Sigmoid colon (tissue), 3 donors: Measurements from ENCODE around the gene SBK3.

Source experiments
- POLR2A ChIP-seq, 2 donors: fragments of 450-650 bp; IDR thresholded peaks; one replicate each; pipeline ENCODE4 v1.6.1; 2016; ENCODE audit warnings: antibody characterized with exemption in 2 of 2, mild to moderate bottlenecking in 2 of 2, moderate library complexity in 2 of 2
- TF ChIP-seq, protein P1 (sequence below), 4 experiments: fragments of 450-650 bp in 3 of 4; fragments of 200-600 bp in 1 of 4; IDR thresholded peaks; one replicate each; pipeline ENCODE4 v1.5.1; 2016 to 2019; ENCODE audit warnings: antibody characterized with exemption in 4 of 4, mild to moderate bottlenecking in 3 of 4, moderate library complexity in 2 of 4

DNA sequence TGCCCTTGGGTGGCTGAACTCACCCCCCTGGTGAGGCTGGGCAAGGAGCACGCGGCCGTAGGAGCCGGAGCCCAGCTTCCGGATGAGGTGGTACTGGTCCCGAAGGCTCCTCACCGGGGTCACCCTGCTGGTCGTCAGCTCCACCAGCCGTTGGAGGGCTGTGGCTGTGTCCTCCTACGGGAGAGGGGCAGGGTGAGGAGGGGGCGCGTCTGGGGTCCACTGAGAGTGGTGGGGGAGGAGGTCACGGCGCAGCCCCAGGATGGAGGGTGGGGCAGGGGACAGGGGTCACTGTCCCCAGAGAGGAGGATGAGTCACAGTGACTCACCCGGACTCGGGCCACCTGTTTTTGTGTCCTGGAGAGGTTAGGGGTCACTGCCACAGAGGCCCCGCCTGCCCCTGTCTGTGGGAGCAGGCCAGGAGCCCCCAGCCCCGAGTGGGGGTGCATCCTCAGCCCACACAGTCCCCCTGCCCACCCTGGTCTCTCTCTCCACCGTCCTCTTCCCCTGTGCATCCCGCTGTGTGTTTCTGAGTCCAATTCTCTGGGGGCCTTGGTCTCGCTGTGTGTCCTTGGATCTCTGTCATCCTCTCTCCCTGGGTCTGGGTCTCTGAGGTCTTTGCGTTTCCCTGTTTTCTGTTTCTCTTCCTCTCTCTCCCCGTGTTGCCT is 435 bp downstream of the SBK3 start:
- TF ChIP-seq, protein P1, sequence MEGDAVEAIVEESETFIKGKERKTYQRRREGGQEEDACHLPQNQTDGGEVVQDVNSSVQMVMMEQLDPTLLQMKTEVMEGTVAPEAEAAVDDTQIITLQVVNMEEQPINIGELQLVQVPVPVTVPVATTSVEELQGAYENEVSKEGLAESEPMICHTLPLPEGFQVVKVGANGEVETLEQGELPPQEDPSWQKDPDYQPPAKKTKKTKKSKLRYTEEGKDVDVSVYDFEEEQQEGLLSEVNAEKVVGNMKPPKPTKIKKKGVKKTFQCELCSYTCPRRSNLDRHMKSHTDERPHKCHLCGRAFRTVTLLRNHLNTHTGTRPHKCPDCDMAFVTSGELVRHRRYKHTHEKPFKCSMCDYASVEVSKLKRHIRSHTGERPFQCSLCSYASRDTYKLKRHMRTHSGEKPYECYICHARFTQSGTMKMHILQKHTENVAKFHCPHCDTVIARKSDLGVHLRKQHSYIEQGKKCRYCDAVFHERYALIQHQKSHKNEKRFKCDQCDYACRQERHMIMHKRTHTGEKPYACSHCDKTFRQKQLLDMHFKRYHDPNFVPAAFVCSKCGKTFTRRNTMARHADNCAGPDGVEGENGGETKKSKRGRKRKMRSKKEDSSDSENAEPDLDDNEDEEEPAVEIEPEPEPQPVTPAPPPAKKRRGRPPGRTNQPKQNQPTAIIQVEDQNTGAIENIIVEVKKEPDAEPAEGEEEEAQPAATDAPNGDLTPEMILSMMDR (IDR thresholded peaks at IDR 0.05), result no peak
- no peak for TF ChIP-seq POLR2A (IDR thresholded peaks at IDR 0.05)
